Cardiac fibroblast (primary cell): ENCODE data around the gene RUNX2.
A peak's percentile ranks its signal among the peaks of the same experiment; 100 is the strongest.

Experiments
- DNase-seq, 2 donors: peaks; one replicate each; pipeline versions ENCODE4 v3.0.0 to v3.0.0-alpha.2; 2010; ENCODE audit warnings: low read depth in 2 of 2
- H3K4me3 ChIP-seq, 2 donors: replicated peaks in 1 of 2; 1 replicate in 1 of 2; 2 replicates in 1 of 2; pipeline ENCODE4 v1.5.1; 2011; ENCODE audit warnings: low read depth in 2 of 2, low read length in 2 of 2, mild to moderate bottlenecking in 2 of 2, moderate library complexity in 1 of 2
- TF ChIP-seq, protein P1 (sequence below): IDR thresholded peaks from one replicate; pipeline ENCODE4 v1.5.1; 2011; ENCODE audit warnings: low read depth, mild to moderate bottlenecking, low read length, inconsistent platforms

Gene RUNX2

GRCh38 chr6:45436544-45437438 lies 108.7 kb downstream of the RUNX2 start:
- TF ChIP-seq, protein P1, sequence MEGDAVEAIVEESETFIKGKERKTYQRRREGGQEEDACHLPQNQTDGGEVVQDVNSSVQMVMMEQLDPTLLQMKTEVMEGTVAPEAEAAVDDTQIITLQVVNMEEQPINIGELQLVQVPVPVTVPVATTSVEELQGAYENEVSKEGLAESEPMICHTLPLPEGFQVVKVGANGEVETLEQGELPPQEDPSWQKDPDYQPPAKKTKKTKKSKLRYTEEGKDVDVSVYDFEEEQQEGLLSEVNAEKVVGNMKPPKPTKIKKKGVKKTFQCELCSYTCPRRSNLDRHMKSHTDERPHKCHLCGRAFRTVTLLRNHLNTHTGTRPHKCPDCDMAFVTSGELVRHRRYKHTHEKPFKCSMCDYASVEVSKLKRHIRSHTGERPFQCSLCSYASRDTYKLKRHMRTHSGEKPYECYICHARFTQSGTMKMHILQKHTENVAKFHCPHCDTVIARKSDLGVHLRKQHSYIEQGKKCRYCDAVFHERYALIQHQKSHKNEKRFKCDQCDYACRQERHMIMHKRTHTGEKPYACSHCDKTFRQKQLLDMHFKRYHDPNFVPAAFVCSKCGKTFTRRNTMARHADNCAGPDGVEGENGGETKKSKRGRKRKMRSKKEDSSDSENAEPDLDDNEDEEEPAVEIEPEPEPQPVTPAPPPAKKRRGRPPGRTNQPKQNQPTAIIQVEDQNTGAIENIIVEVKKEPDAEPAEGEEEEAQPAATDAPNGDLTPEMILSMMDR, result no peak
- peak overlapping the region in 1 of 2 donors; percentile 13 for H3K4me3 ChIP-seq
- peak; percentile 73 to 87 for DNase-seq

GRCh38 chr6:45437439-45437815 lies 109.3 kb downstream of the RUNX2 start:
- no peak overlapping the region for H3K4me3 ChIP-seq
- no peak for DNase-seq
- TF ChIP-seq, protein P1, result no peak

GRCh38 chr6:45438151-45438550 lies 110.0 kb downstream of the RUNX2 start:
- TF ChIP-seq, protein P1, result no peak
- no peak overlapping the region for H3K4me3 ChIP-seq
- no peak for DNase-seq

- TF ChIP-seq, protein P1, result no peak
- H3K4me3 ChIP-seq, result no peak overlapping the region
- DNase-seq, result peak; percentile 86 to 94
Measured at GRCh38 chr6:45438849-45439406, 110.8 kb downstream of the RUNX2 start.

DNA sequence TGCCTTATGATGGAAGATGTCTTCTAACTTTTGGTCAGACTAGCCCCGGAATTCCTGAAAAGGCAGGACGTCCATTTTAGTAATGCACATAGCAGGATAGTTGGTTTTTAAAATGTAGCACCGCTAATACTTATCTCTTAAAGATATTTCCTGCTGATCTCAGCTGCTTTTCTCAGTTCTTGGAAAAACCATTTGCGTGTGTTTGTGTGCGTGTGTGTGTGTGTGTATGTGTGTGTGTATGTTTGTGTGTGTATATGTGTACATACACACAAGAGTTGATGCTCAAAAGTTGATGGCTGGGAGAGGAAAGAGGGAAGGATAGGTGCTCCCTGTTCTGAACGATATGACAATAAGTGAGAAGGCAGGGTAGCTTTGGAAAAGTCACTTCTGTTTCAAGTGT lies 111.3 kb downstream of the RUNX2 start:
- TF ChIP-seq, protein P1, result no peak
- DNase-seq, result no peak
- H3K4me3 ChIP-seq, result no peak overlapping the region

- DNase-seq, result no peak
- no peak overlapping the region for H3K4me3 ChIP-seq
- TF ChIP-seq, protein P1, result no peak
Measured at GRCh38 chr6:45439861-45440388, 111.8 kb downstream of the RUNX2 start.
